G401 (cell line): Measurements from ENCODE around the gene MPP1. TPM values are rescaled to one million over a fixed set of nuclear protein-coding genes. Genes with fewer than 3 reads are reported as not detected.
"Not testable (repeated sequence)": the region's sequence is repeated elsewhere in the genome, so short reads cannot be mapped to it uniquely, and the experiment has no call there.

Experiments
- DNase-seq: peaks from one replicate; pipeline ENCODE4 v3.0.0-alpha.2; 2015; ENCODE audit warnings: low spot score
- in situ Hi-C: cut with HindIII; loops from 2 replicates; pipeline ENCODE4 v1.10.0; 2016; ENCODE audit warnings: low sequenced_read_pairs, mixed read lengths
- total RNA-seq: library from RNA; depleted of rRNA; stranded (reverse); fragments of >200 nt; shearing (Covaris generic); gene quantifications from 2 replicates; pipeline ENCODE4 v1.2.3, GENCODE V29; 2014; rRNA removed

The MPP1 gene
- 13.0 and 13.4 TPM in 2 replicates for total RNA-seq

DNA sequence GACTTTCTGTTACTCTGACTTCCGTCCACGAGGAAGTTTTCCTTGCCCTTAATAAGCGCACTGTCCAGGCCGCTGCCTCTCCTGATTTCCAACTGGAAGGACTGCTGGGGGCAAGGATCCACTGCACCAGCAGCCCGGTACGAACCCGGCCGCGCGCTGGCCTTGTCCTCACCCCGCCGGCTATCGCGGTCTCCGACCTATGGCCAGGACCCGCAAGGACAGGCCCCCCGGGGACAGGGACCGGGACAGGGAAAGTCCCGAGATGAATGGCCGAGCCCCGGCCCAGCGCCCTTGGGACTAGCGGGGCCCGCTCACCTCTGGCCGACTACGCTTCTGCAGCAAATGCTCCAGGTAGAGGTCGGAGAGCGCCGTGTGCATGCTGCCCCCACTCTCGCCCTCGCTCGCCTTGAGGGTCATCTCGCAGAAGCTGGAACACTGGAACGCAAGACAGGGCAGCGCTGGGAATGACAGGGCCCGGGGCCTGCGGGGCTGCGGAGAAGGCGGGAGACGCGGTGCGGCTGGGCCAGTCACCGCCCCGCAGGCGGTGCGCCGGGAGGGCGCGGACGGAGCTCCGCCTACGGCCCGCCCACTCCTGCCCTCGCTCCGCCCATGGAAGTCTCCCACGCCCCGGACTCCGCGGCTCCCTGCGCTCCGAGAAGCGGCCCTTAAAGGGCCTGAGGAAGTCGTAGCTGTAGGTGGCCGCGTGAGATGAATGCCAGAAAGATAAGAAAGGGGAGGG lies at the start of gene MPP1:
MPP1 (minus strand) TSS at position 529 of the 739 bp plus-strand sequence; CDS start at position 417, 112 bp downstream.
- in situ Hi-C loops = no loop called here
- peak; percentile 81 for DNase-seq

DNA sequence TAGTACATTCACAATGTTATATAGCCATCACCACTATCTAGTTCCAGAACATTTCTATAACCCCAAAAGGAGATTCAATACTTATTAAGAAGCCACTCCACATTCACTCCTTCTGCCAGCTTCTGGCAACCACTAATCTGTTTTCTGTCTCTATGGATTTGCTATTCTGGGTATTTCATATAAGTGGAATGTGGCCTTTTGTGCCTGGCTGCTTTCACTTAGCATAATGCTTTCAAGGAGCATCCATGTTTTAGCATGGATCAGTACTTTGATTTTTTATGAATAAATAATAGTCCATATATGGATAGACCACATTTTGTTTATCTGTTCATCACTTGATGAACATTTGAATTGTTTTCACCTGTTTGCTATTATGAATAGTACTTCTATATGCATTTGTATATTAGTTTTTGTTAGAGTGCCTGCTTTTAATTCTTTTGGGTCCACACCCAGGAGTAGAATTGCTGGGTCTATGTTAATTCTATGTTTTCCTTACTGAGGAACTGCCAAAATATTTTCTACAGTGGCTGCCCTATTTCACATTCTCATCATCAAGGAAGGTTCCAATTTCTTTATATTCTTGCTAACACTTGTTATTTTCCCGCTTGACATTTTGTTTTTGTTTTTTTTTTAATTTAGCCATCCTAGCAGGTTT lies 45.8 kb upstream of the MPP1 start:
- DNase-seq = no peak
- in situ Hi-C loops = no loop called here

DNA sequence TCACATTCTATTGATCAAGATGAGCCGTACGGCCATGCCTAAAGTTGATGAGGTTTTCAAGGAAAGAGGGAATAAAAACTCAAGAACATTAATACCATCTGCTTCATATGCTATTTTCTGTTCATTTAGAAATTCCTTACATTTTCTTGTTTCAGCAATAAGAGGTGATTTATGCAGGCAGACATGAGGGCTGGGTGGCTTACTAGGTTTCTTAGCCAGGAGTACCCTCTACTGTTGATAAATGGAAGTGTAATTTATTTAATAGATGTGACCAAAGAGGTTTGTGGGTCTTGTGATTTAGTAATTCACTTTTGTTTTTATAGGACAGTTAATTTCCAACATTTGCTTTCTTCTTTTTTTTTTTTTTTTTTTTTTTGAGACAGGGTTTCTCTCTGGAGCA lies 35.6 kb upstream of the MPP1 start:
- DNase-seq = peak; percentile 13
- in situ Hi-C loops = no loop called here

DNA sequence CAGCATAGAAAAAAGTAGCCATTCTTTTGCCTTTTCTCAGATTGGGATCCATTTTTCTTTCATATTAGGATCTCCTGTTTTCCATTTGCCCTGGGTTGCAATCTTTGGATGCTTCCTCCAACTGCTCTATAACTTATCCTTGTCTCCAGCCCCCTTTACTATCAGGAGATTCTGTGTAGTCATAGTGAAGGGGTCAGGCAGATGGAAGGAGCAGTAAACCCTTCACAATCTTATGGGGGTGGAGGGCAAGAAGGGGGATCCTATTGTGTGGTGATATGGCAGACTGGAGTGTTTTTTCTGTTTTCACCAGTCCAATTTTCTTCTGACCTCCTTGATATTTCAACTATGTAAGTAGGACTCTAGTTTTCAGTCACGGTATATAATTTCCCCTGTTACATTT lies 30.9 kb upstream of the MPP1 start:
- in situ Hi-C loops = no loop called here
- DNase-seq = no peak

DNA sequence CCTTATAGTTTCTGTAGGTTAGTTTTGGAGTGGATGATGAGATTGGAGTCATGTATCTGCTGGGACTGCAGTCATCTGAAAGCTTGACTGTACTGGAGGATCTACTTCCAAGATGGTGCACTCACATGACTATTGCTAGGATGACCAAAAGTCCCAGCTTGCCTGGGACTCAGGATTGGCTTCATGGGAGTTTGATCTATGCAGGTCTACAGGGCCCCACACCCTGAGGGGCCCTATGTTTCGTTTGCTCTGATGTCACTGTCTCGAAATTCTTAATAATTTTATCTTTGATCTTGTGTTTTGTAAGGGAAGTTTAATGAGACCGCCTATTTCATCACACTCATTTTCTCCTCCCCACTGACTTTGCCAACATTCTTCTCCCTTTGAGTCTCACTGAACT lies 29.3 kb upstream of the MPP1 start, which contains the start of gene SMIM9:
SMIM9 (minus strand) TSS at position 101 of the 400 bp plus-strand sequence. CDS start 3,806 bp downstream, outside the sequence.
- no peak for DNase-seq
- in situ Hi-C loops = no loop called here

DNA sequence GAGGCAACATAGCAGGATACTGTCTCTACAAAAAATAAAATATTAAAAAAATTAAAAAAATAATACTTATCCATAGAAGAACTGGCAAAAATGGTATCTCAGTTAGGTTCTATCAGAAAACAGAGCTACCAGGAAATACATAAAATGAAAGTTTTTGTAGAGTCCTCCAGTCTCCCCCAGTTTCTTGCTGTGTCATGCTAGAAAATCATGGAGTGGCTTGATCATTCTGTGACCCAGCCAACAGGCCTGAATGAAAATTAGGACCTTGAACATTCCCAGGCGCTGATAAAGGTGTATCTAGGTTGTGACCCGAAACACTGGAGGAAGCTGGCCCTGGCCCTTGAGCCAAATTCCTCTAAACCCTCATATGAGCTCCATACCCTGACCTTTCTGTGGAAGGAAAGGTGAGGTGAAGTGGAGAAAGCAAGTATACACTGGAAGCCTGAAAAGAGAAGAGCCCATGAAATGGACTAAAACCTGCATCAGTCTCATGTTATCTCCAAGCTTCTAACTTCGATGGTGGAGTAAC lies 28.5 kb upstream of the MPP1 start:
- DNase-seq = no peak
- in situ Hi-C loops = no loop called here

DNA sequence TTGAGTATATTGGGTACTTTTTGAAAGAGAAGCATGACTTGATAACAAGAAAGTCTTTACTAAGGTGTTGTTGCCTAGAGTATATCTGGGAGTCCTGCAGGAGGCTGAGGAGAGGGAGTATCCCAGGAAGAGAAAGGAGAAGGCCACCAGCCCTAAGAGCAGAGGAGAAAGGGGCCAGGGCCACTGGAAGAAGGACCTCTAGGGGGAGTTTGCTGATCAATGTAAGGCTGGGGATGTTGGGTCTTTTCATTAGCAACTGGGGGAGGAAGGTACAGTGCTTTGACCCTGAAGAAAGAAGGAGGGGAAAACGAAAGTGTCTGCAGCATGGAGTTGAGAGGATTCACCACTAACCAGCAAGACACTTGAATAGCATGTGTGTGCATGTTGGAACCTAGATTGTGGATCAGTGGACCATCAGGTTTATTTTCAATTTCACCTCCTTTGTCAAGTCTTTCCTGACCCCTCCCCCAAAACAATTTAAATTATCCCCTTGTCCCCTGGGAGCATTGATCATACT lies 24.7 kb upstream of the MPP1 start:
- DNase-seq = no peak
- in situ Hi-C loops = no loop called here

DNA sequence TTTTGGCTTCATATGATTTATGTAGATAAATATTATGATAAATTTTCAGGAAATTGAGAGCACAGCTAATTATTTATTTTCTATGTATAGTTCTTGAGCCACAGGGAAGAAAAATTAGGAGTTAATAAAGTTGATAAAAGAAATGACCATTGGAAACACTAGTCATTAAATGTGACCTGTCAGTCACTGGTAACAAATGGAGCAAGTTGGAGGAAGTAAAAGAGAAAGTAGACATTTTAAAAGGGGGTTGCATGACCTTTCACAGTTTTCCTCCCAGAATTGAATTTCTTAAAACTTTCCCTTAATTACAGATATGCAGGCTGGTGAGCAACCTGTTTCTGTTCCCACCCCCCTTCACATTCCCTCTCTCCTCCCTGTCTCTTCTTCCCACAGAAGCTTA lies 23.8 kb upstream of the MPP1 start:
- no peak for DNase-seq
- in situ Hi-C loops = no loop called here

DNA sequence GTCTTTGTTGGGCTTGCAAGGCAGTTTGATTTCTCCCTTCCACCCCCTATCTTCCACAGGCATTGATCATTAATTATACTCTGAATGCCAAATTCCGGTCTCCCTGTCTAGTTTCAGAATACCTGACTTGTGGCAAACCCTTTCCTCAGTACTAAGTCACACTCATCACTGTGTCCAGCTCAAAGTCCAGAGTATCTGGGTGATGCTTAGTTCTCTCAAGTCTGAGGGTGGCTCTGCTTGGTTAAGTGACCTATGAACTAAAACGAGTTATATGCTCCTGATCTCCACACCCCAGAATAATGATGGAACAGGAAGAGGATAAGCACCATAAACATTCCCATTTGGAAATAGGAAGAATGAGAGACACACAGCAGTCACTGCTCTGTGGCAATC lies 22.7 kb upstream of the MPP1 start:
- no peak for DNase-seq
- in situ Hi-C loops = no loop called here

DNA sequence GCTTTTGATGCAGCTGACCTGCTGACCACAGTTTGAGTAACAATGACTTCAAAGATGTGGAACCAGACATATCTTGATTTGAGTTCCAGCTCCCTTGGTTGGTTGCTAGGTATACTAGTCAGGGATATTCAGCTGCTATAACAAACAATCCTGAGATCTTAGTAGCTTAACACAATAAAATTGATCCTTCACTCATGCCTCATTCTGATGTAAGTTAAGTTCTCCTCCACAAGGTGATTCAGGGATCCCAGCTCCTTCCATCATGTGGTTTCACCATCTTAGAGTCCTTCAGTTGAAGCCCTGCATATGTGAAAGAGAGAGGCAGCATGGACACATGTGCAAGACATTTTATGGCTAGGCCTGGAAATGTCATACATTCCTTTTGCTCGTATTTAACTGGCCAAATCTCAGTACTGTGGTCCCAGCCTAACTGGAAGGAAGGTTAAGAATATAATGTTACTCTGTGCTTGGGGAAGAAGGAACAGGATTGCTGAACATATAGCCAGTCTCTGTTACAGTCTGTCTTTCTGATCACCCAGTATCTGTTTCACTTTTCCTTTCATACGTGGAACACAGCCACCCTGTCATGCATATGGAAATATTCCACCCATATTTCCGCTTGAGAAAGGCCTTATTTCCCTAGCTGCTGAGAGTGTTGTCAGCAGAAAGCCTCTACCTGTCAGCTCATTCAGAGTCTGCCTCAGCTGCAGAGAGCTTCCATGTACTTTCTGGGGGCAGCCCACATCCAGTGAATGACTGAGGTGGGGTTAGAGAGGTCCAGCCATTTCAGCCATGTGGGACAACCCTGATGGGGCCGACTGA lies 22.1 kb upstream of the MPP1 start:
- in situ Hi-C loops = no loop called here
- DNase-seq = no peak

DNA sequence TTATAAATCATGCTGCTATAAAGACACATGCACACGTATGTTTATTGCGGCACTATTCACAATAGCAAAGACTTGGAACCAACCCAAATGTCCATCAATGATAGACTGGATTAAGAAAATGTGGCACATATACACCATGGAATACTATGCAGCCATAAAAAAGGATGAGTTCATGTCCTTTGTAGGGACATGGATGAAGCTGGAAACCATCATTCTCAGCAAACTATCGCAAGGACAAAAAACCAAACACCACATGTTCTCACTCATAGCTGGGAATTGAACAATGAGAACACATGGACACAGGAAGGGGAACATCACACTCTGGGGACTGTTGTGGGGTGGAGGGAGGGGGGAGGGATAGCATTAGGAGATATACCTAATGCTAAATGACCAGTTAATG lies 20.3 kb upstream of the MPP1 start:
- in situ Hi-C loops, DNase-seq: not testable (repeated sequence)

DNA sequence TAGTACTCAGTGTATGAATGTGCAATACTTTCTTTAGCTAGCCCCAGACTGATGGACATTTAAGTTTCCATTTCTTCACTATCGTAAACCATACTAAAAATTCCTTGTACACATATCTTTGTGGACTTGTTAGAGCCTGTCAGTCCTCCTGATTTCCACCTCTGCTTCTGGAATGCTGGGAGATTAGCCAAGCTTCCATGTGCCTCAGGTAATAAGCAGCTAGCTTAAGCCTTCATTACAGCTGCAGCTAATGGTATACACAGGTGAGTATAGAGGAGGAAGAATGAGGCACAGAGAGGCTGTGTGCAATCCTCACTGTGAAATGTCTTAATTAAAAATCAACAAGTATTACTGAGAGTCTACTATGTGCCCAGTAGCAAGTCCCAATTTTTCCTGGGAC lies 19.4 kb upstream of the MPP1 start:
- in situ Hi-C loops = no loop called here
- DNase-seq = no peak

DNA sequence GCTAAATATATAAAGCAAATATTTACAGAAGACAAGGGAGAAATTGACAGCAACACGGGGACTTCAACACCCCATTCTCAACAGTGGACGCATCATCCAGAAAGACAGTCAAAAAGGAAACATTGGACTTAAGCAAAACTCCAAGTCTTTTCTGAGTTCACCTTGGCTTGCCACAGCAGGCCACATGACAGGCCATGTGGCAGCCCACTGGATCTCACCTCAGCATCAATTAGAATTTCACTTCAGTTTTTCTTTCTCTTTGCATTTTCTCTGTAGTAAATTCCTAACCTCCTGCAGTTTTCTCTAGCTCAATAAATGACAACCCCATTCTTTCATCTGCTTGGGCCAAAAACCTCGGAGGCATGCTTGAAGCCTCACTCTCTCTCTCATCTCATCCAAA lies 16.7 kb upstream of the MPP1 start:
- no peak for DNase-seq
- in situ Hi-C loops = no loop called here

DNA sequence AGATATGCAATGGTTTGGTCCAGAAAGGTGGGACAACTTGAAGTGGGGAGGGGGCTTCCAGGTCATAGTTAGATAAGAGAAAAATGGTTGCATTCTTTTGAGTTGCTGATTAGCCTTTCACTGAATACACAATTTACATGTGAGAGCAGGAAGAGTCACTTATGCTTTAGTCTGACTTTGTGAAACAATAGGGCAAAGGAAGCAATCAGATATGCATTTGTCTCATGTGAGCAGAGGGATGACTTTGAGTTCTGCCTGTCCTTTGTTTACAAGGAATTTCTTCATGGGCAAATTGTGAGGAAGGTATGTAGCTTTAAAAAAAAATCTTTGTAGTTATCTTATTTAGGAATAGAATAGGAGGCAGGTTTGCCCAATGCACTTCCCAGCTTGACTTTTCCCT lies 16.2 kb upstream of the MPP1 start:
- DNase-seq = no peak
- in situ Hi-C loops = no loop called here

DNA sequence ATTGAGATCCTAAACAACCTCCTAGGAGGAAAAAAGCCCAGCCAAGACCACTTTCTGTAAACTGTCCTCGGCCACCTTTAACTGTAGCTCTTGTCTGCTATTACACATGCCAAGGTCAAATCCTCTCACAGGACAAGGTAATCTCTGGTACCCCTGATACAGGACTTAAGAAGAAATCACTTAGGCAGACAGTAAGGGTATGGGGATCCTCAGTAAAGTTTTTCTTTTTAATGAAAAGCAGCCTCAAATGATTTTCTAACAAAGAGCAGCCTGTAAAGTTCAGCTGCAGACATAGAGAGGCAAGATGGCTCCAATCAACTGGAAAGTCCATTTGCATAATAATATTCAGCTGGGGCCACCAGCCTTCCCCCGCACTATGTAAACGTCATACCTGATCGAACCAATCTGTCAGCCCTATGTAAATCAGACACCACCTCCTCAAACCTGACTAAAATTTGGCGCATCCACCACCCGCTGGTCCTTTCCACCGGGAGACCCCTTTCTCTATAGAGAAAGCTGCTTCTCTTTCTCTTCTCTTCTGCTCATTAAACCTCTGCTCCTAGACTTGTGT lies 14.6 kb upstream of the MPP1 start:
- no peak for DNase-seq
- in situ Hi-C loops = no loop called here

DNA sequence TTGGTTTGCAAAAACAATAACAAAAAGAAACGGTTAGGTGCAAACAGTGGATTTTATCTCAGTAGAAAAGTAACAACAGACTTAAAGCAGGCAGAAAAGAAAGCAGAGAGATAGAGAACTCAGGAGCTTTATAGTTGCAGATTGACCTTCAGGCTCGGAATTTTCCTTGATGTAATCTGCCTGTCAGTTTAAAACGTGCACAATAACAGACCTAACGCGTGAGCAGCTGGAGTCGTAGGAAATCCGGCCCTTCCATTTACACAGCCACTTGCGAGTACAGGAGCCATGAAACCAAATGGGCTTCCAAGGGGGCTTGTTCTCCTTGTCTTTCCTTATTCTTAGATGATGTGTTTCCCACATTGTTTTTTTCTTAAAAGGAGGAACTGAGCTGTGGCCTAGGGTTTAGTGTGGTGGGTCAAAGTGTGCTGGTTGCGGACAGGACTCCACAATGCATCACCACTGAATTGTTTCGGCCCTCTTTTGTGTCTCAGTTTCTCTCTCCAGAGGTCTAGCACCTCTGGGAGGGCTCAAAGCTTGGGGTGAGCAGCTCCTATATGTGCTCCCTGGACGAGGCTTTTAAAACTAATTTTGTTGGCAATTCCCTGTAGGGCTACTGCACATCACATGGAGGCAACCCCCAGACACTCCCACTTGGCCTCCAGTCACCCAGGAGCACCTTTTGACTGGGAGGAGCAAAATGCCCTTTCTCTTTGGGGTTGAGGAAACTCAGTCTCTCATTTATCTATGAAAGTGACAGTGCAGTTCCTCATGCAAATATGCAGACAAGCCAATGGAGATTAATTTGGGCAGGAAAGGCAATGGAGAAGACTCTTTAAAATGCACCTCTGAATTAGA lies 13.9 kb upstream of the MPP1 start:
- DNase-seq = no peak
- in situ Hi-C loops = no loop called here

DNA sequence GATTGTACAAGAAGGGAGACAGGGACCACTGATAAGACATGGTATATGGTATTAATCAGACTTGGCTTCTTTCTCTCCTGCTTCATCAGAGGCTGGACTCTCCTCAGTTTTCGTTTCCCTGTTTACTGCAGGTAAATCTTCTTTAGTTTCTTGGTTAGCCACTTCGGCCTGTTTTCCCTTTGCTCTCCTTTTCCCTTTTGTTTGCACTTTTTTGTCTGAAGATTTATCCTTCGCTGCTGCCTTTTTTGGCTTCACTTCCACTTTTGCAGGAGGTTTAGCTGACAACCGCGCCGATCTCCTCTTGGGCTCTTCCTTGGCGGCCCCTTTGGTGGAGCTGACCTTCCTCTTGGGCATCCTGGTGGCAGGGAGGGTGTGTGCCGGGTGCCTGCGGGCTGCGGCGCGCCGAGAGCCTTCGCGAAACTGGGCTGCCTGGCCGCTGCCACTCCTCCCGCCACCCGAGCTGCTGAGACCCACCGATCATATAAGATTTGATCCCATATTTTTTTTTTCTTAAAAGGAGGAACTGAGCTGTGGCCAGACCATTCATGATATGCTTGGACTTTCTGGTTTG lies 11.8 kb upstream of the MPP1 start:
- in situ Hi-C loops, DNase-seq: not testable (repeated sequence)

DNA sequence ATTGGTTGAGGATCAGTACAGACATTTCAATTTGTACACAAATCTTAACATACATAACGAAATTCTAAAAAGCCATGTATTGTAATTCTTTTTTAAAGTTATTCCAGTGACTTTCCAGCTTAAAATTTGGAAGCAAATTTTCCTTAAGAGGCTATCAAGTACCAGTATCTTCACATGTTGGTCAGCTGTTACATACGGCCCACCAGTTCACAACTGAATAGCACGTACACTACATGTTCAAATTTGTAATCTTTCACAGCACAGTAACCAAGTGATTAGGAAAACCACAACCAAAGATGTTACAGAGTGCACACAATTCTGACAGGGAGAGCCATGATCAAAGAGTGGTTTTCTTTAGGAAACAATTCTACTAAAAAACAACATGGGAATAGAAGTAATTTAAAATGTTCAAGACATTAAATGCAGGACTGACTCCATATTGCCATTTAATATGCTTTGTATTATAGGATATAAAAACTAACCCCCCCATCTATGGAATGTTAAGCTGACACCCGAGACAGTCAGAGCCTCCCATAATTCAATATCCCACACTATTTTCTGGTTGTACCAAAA lies 11.1 kb upstream of the MPP1 start:
- DNase-seq, in situ Hi-C loops: not testable (repeated sequence)
